Measurements from ENCODE around the gene FYB1. TPM values are rescaled to one million over a fixed set of nuclear protein-coding genes. Genes with fewer than 3 reads are reported as not detected.

FYB1 gene
- total RNA-seq, 1 experiment from 2014 or later = 0.12 TPM

DNA sequence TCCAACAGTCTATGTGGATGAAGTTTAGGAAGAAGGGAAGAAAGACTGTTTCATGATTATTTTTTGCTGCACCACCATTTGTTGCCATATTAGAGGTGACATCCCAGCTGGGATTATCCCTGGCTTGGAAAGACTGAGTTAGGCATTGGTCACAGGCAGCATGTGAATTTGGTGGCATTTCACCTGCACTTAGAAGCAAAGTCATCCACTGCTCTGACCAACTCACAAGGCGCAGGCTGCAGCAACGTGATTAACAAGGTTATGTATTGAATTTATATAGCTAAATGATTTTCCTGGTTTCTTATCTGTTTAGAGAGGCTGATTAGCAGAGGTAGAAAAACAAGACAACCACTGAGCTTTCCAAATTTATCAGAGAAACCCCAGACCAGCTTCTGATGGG, 2.7 kb downstream of the FYB1 start:
- Mint-ChIP-seq H3K4me1 (ENCODE audit: insufficient read depth, unreplicated experiment) (peaks cover 22% of the 10 kb centered on the region), H3K9me3 (ENCODE audit: unreplicated experiment) (no peaks in the 10 kb centered on the region), H3K36me3 (ENCODE audit: insufficient read depth, unreplicated experiment) (no peaks in the 10 kb centered on the region), H3K4me3 (ENCODE audit: unreplicated experiment) (no peak overlapping the region), H3K27ac (ENCODE audit: low read depth, unreplicated experiment) (no peak overlapping the region), H3K27me3 (ENCODE audit: insufficient read depth, unreplicated experiment) (no peaks in the 10 kb centered on the region)
- POLR2A ChIA-PET = interaction anchor here (0.8 to 2.1 kb wide), 4 partner anchors 15 to 68 kb away, joined by 4 to 9 read pairs (median 6); no protein-coding TSS in a partner anchor
- no peak for DNase-seq (ENCODE audit: unreplicated experiment)
- intact Hi-C loops (cut with micrococcal nuclease) = loop anchor here (1.0 to 10.0 kb wide), 7 partner anchors 67 to 331 kb away; partner anchors contain the start of gene RICTOR
- TF ChIP-seq, protein P1, sequence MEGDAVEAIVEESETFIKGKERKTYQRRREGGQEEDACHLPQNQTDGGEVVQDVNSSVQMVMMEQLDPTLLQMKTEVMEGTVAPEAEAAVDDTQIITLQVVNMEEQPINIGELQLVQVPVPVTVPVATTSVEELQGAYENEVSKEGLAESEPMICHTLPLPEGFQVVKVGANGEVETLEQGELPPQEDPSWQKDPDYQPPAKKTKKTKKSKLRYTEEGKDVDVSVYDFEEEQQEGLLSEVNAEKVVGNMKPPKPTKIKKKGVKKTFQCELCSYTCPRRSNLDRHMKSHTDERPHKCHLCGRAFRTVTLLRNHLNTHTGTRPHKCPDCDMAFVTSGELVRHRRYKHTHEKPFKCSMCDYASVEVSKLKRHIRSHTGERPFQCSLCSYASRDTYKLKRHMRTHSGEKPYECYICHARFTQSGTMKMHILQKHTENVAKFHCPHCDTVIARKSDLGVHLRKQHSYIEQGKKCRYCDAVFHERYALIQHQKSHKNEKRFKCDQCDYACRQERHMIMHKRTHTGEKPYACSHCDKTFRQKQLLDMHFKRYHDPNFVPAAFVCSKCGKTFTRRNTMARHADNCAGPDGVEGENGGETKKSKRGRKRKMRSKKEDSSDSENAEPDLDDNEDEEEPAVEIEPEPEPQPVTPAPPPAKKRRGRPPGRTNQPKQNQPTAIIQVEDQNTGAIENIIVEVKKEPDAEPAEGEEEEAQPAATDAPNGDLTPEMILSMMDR (IDR thresholded peaks at IDR 0.05; ENCODE audit: unreplicated experiment) = no peak
- no TSS peak for BruUV-seq (replicated peaks)
- CTCF ChIA-PET = interaction anchor here (0.7 to 7.6 kb wide), 28 partner anchors 10 to 355 kb away, joined by 3 to 223 read pairs (median 6); no protein-coding TSS in a partner anchor

DNA sequence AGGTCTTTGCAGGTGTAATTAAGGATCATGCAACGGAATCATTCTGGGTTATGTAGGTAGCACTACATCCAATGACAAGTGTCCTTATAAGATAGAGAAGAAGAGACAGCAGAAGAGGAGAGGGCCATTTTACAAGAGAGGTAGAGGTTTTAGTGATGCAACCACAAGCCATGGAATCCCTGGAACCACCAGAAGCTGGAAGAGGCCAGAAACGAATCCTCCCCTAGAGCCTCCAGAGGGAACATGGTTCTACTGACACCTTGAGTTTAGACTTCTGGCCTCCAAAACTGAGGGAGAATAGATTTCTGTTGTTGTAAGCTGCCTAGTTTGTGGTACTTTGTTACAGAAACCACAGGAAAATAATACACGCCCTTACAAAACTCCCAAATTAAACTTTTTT, 3.5 kb downstream of the FYB1 start:
- ChIA-PET POLR2A (interaction anchor here (1.8 kb wide), 1 partner anchor 58 kb away, joined by 5 read pairs; no protein-coding TSS in a partner anchor), CTCF (interaction anchor here (0.5 to 7.6 kb wide), 13 partner anchors 11 to 1137 kb away, joined by 3 to 223 read pairs (median 12); no protein-coding TSS in a partner anchor)
- H3K27me3 Mint-ChIP-seq (ENCODE audit: insufficient read depth, unreplicated experiment) = no peaks in the 10 kb centered on the region
- TF ChIP-seq, protein P1 (IDR thresholded peaks at IDR 0.05; ENCODE audit: unreplicated experiment) = no peak
- no peak overlapping the region for H3K27ac Mint-ChIP-seq (ENCODE audit: low read depth, unreplicated experiment)
- BruUV-seq (replicated peaks) = no TSS peak
- H3K4me1 Mint-ChIP-seq (ENCODE audit: insufficient read depth, unreplicated experiment) = peaks cover 22% of the 10 kb centered on the region
- intact Hi-C loops (cut with micrococcal nuclease) = loop anchor here (2.0 to 10.0 kb wide), 5 partner anchors 67 to 224 kb away; partner anchors contain the start of gene RICTOR
- H3K9me3 Mint-ChIP-seq (ENCODE audit: unreplicated experiment) = no peaks in the 10 kb centered on the region
- no peak overlapping the region for H3K4me3 Mint-ChIP-seq (ENCODE audit: unreplicated experiment)
- H3K36me3 Mint-ChIP-seq (ENCODE audit: insufficient read depth, unreplicated experiment) = no peaks in the 10 kb centered on the region
- DNase-seq (ENCODE audit: unreplicated experiment) = no peak

DNA sequence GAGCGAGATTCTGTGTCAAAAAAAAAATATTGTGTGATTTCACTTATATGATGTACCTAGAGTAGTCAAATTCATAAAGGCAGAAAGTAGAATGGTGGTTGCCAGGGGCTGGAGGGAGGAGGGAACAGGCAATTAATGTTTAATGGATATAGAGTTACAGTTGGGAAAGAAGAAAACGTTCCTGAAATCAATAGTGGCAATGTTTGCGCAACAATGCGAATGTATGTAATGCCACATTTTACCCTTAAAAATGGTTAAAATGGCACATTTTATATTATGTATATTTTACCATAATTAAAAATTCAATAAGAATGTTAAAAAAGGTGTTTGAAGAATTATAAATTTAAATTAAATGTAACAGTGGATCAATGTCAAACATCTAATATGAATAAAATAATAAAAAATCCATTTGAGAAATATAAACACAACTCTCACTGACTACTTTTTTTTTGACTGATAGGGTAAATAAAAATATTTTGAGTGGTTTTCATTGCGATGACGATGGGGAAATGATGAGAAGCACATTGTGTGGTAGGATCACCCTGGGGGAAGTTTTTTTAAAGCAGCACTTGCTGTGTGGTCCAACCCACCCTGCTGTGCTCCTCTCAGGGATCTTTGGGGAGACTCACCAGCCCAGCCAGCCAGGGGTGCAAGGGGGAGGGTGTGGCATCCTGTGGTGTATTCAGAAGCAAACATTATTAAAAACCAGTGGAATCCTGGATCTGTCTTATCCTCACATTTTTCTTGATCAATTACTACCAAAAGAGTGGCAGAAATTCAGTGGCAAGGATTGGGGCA, 4.3 kb downstream of the FYB1 start:
- POLR2A ChIA-PET = no interaction called here
- CTCF ChIA-PET = interaction anchor here (0.5 to 7.6 kb wide), 2 partner anchors 71 to 1005 kb away, joined by 4 to 223 read pairs; no protein-coding TSS in a partner anchor
- TF ChIP-seq, protein P1 (IDR thresholded peaks at IDR 0.05; ENCODE audit: unreplicated experiment) = no peak
- peaks cover 20% of the 10 kb centered on the region for H3K4me1 Mint-ChIP-seq (ENCODE audit: insufficient read depth, unreplicated experiment)
- intact Hi-C loops (cut with micrococcal nuclease) = loop anchor here (5.0 to 10.0 kb wide), 4 partner anchors 143 to 223 kb away; partner anchors contain the start of gene RICTOR
- H3K4me3 Mint-ChIP-seq (ENCODE audit: unreplicated experiment) = no peak overlapping the region
- H3K9me3 Mint-ChIP-seq (ENCODE audit: unreplicated experiment) = no peaks in the 10 kb centered on the region
- BruUV-seq (replicated peaks) = no TSS peak
- H3K27me3 Mint-ChIP-seq (ENCODE audit: insufficient read depth, unreplicated experiment) = no peaks in the 10 kb centered on the region
- H3K27ac Mint-ChIP-seq (ENCODE audit: low read depth, unreplicated experiment) = no peak overlapping the region
- no peaks in the 10 kb centered on the region for H3K36me3 Mint-ChIP-seq (ENCODE audit: insufficient read depth, unreplicated experiment)
- DNase-seq (ENCODE audit: unreplicated experiment) = no peak

Data from MCF 10A (cell line).